BJ (cell line): ENCODE data around the gene CDC37. TPM values are rescaled to one million over a fixed set of nuclear protein-coding genes. Genes with fewer than 3 reads are reported as not detected.

Experiments used
- CTCF ChIA-PET: fragments of 350-600 bp; formaldehyde crosslinking; extraction: SDS; loops from one replicate; lab custom pipeline; 2021; ENCODE audit warnings: antibody characterized with exemption, inconsistent platforms; lab: Yijun Ruan, JAX
- POLR2A ChIA-PET: fragments of 300-600 bp; sonication (Branson Sonifier 250); formaldehyde crosslinking; extraction: SDS; loops from one replicate; lab custom pipeline; 2021; ENCODE audit warnings: antibody characterized with exemption; lab: Charles Lee
- DNase-seq: peaks from one replicate; pipeline ENCODE4 v3.0.0-alpha.2; 2011; ENCODE audit warnings: low read depth
- H3K27me3 ChIP-seq: 2 replicates; pipeline ENCODE4 v1.6.0; 2011; ENCODE audit warnings: low read length; ENCODE audit not compliant: control insufficient read depth, insufficient read depth
- H3K36me3 ChIP-seq: 2 replicates; pipeline ENCODE4 v1.5.1; 2011; ENCODE audit warnings: low read length; ENCODE audit not compliant: control insufficient read depth, insufficient read depth
- H3K4me3 ChIP-seq: 2 replicates; pipeline ENCODE4 v1.5.1; 2011; ENCODE audit warnings: low read depth, mild to moderate bottlenecking, control low read depth, low read length
- CTCF ChIP-seq: IDR thresholded peaks from 2 replicates; pipeline ENCODE4 v1.5.1; 2011; ENCODE audit warnings: low read depth, mild to moderate bottlenecking, control low read depth, inconsistent platforms, low read length, moderate library complexity; ENCODE audit not compliant: insufficient read depth
- polyA plus RNA-seq: library from polyadenylated mRNA; depleted of rRNA; stranded (reverse); fragments of >200 nt; gene quantifications from 2 replicates; pipeline ENCODE4 v1.2.3, GENCODE V29; 2011

The CDC37 gene
- polyA plus RNA-seq, 1 experiment = 429 TPM

GRCh38 chr19:10422846-10423245, 19.5 kb upstream of the CDC37 start:
- no peak overlapping the region for H3K4me3 ChIP-seq
- H3K27me3 ChIP-seq = peaks cover 24% of the 10 kb centered on the region
- ChIA-PET POLR2A (no interaction called here), CTCF (interaction anchor here (1.1 to 17.1 kb wide), 5 partner anchors 8 to 28 kb away, joined by 6 to 321 read pairs (median 7); partner anchors contain the start of gene CDC37)
- no peak for DNase-seq
- TF ChIP-seq CTCF = no peak
- no peaks in the 10 kb centered on the region for H3K36me3 ChIP-seq

GRCh38 chr19:10422046-10422461, 18.7 kb upstream of the CDC37 start:
- POLR2A ChIA-PET = no interaction called here
- peaks cover 30% of the 10 kb centered on the region for H3K27me3 ChIP-seq
- H3K36me3 ChIP-seq = no peaks in the 10 kb centered on the region
- TF ChIP-seq CTCF = no peak
- no peak for DNase-seq
- CTCF ChIA-PET = interaction anchor here (0.5 to 17.1 kb wide), 4 partner anchors 11 to 88 kb away, joined by 3 to 321 read pairs (median 6); partner anchors contain the start of gene CDC37
- H3K4me3 ChIP-seq = no peak overlapping the region

GRCh38 chr19:10421240-10422045, 18.1 kb upstream of the CDC37 start:
- H3K27me3 ChIP-seq = peaks cover 34% of the 10 kb centered on the region
- ChIA-PET POLR2A (no interaction called here), CTCF (interaction anchor here (1.5 to 17.1 kb wide), 2 partner anchors 15 kb away, joined by 6 to 321 read pairs; partner anchors contain the start of gene CDC37)
- no peak for DNase-seq
- H3K4me3 ChIP-seq = no peak overlapping the region
- TF ChIP-seq CTCF = no peak; the same call in 1 of the 2 replicates
- H3K36me3 ChIP-seq = no peaks in the 10 kb centered on the region

- ChIA-PET POLR2A (no interaction called here), CTCF (interaction anchor here (0.6 to 17.1 kb wide), 3 partner anchors 14 to 78 kb away, joined by 3 to 321 read pairs (median 6); partner anchors contain the start of gene CDC37)
- no peak for DNase-seq
- Histone ChIP-seq H3K4me3 (peak within 1 kb of the TSS; percentile 17), H3K36me3 (no peaks in the 10 kb centered on the region), H3K27me3 (peaks cover 34% of the 10 kb centered on the region)
- TF ChIP-seq CTCF = peak; percentile 52
These were observed 17.3 kb upstream of the CDC37 start, which contains the start of gene PDE4A for GRCh38 chr19:10420444-10421239. Gene PDE4A (plus strand): TSS chr19:10420538. CDS start chr19:10420765, 227 bp downstream.
